Left lobe of liver (tissue), 2 donors: ENCODE data around the gene FARSB. TPM values are rescaled to one million over a fixed set of nuclear protein-coding genes. Genes with fewer than 3 reads are reported as not detected.
A peak's percentile ranks its signal among the peaks of the same experiment; 100 is the strongest.
"Not testable (repeated sequence)": the region's sequence is repeated elsewhere in the genome, so short reads cannot be mapped to it uniquely, and the experiment has no call there.

ENCODE experiments used
- ATAC-seq: fragments of 200-7000 bp; cut with Tn5 transposase; one replicate; pipeline ENCODE4 v1.9.1; 2020; ENCODE audit warnings: mild to moderate bottlenecking, moderate library complexity
- DNase-seq: peaks from one replicate; pipeline ENCODE4 v3.0.0-alpha.2; 2020; ENCODE audit warnings: low spot score
- total RNA-seq: library from RNA; stranded (reverse); gene quantifications from one replicate; pipeline ENCODE4 v1.2.1, GENCODE V29; 2021
- donor health status: DM: no; HTN: no; CAD: no; lungs with moderate emphysema.
- donor health status: DM: no; HTN: yes; CAD: no.

Gene FARSB
- total RNA-seq, result 5.6 TPM

- peak; percentile 97 for ATAC-seq
Observed at GRCh38 chr2:222655787-222656525, at the start of gene FARSB. Gene FARSB, minus strand, starts transcription at chr2:222656092. Its CDS starts 19 bp downstream, at chr2:222656073.

GRCh38 chr2:222703886-222704285 lies 48.0 kb upstream of the FARSB start:
- DNase-seq, result no peak
- no peak for ATAC-seq

More at GRCh38 chr2:222655787-222656525, at the start of gene FARSB:
- peak; percentile 95 for DNase-seq

GRCh38 chr2:222703091-222703490 lies 47.2 kb upstream of the FARSB start:
- no peak for DNase-seq
- no peak for ATAC-seq

GRCh38 chr2:222701721-222702131 lies 45.8 kb upstream of the FARSB start:
- DNase-seq, result no peak

GRCh38 chr2:222701233-222701632 lies 45.3 kb upstream of the FARSB start:
- DNase-seq (no peak), ATAC-seq (no peak)

More at GRCh38 chr2:222701721-222702131, 45.8 kb upstream of the FARSB start:
- no peak for ATAC-seq

DNA sequence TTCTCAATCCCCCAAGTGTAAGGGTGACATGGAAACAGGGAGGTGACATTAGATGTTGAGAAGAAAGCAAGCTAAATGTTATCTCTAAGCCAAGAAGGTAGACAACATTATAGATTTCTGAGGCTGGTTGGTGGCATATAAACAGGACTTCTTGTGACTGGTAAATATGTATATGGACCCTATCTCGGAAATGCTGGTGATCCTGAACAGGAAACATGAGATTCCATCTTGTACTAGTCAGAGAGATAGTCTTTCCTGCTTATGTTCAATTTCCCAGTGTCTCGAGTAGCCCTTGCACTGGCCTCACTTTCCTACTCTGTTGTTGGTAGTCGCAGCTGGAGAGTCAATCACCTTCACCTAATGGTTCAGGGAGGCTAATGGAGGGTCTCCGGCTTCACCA lies 42.4 kb upstream of the FARSB start:
- DNase-seq (no peak), ATAC-seq (no peak)

- peak; percentile 63 for ATAC-seq
- no peak for DNase-seq
Observed at GRCh38 chr2:222693837-222694236, 37.9 kb upstream of the FARSB start.

DNA sequence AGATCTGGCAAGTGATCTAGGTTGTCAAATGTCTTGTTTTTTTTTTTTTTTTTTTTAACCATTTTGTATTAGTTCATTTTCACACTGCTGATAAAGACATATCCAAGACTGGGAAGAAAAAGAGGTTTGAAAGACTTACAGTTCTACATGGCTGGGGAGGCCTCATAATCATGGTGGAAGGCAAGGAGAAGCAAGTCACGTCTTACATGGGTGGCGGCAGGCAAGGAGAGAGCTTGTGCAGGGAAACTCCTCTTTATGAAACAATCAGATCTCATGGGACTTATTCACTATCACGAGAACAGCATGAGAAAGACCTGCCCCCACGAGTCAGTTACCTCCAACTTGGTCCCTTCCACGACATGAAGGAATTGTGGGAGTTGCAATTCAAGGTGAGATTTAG lies 37.5 kb upstream of the FARSB start:
- not testable (repeated sequence) for DNase-seq, ATAC-seq

- DNase-seq (peak; percentile 66), ATAC-seq (peak; percentile 96)
Observed at GRCh38 chr2:222690564-222691200, 34.8 kb upstream of the FARSB start.

DNA sequence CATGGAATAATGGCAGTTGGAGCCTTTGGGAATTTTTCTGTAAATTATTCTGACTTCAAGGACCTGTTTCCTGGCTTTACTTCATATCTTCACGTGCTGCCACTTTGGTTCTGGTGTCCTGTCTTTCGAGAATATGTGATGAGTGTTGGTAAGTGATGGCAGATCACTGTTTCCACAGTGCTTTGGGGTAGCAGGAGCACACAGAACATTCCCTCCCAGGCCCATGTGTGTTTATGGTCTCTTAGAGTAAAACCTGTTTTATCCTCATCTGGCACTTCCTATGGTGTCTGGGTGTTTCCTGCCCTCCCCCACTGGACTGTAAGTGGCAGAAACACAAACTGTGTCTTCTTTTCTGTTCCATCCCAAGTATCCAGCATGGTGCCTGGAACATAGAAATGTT lies 33.4 kb upstream of the FARSB start:
- ATAC-seq, result no peak
- no peak for DNase-seq

GRCh38 chr2:222688917-222689316 lies 33.0 kb upstream of the FARSB start:
- ATAC-seq, result no peak
- DNase-seq, result no peak

GRCh38 chr2:222686086-222686750 lies 30.3 kb upstream of the FARSB start:
- DNase-seq (no peak), ATAC-seq (peak; percentile 27)

DNA sequence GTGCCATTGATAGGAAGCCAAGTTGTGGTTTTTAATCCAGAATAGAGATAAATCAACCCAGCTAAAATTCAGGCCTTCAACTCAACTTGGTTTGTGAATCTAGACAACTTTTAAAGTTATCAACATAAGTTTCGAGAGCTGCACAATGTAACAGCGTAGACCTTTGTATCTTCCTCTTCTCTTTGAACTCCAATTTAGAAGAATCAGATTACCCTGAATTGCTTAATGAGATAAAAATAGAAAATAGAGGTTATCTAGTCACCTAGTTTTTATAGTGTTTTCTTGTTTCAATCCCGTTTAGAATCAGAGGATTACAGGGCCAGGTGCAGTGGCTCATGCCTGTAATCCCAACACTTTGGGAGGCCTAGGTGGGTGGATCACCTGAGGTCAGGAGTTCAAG lies 27.9 kb upstream of the FARSB start:
- ATAC-seq, result peak; percentile 60
- no peak for DNase-seq

- DNase-seq, result no peak
- ATAC-seq, result no peak
Observed at GRCh38 chr2:222677981-222678380, 22.1 kb upstream of the FARSB start.

DNA sequence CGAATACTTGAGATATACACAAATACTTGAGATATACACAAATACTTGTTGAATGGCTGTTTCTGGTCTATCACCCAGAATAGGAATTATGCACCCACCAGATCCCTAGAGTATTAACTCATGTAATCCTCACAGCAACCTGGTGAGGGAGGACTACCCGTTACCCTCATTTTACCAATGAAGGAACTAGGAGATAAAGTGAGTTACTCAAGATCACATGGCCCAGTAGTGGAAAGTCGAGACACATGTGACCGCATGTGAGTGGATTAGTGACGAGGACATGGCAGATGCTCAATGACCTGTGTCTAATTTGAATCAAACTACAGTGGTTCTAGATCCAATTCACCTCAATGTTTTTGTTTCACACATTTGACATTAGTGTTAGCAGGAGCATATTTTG lies 18.0 kb upstream of the FARSB start:
- DNase-seq (no peak), ATAC-seq (no peak)

DNA sequence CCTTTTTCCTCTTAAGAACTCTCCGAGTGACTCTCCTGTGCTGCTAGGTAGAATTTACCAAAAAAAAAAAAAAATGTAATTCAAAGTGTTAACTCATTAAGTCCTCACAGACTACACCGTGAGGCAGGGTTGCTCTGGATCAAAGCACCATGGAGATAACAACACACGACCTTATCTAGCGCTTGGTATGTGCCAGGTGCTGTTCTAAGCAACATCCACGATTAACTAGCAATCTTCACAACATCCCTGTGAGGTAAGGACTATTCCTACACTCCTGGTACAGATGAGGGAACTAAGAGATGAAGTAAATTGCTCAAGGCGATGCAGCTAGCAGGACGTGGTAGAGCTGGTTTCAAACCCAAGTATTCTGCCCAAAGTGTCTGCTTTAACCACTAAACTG lies 17.4 kb upstream of the FARSB start:
- ATAC-seq (no peak), DNase-seq (no peak)

DNA sequence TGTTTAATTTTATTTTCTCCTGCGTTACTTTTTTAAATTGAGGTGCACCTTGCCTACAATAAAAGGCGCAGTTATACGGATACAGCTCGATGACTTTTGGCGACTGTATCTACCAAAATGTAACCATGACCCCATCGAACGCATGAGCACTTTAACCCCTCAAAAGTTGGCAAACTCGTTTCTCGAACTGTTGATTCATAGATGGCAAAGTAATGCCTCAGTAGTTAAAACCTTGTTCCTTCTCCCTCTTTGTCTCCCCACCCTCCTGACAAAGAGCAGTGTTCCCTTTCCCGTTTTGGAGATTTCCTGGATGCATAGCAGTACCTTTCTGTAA lies 16.1 kb upstream of the FARSB start:
- ATAC-seq, result peak; percentile 34
- no peak for DNase-seq

DNA sequence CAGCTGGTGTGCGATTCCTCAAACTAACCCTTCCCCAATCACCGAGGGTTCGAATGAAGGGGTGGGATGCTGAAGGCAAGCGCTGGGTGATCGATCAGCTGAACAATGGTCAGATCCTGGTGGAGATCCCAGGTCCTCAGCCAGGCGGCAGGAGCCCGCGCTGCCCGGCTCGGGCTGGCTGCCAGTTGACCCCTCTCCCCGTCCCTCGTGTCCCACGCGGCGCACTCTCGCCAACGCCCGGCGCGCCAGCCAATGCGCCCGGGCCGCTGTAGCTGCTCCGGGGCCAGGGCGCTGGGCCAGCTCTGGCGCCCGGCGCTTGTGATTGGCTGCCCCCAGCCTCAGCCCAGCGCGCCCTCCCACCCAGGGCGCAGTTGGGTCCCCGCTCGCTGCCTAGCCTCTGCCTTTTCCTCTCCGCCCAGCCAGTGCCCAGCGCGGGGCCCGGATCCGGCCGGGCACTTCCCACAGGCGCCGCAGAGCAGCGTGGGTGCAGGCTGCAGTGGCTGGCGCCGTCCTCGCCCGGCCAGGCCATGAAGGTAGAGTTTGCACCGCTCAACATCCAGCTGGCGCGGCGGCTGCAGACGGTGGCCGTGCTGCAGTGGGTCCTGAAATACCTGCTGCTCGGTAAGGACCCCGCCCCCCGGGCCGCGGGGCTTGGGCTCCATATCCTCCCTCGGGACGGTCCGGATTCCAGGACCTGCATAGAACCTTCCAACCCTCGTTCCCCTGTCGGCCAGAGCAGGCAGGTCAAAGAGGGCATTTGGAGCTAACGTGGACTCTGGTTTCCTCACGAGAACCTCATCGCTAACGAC lies 15.6 kb upstream of the FARSB start, which contains the start of gene MOGAT1:
Gene MOGAT1 (plus strand): TSS at position 400 of the 809 bp plus-strand sequence. CDS start 128 bp downstream, at position 528.
- ATAC-seq (peak; percentile 90), DNase-seq (peak; percentile 96)

DNA sequence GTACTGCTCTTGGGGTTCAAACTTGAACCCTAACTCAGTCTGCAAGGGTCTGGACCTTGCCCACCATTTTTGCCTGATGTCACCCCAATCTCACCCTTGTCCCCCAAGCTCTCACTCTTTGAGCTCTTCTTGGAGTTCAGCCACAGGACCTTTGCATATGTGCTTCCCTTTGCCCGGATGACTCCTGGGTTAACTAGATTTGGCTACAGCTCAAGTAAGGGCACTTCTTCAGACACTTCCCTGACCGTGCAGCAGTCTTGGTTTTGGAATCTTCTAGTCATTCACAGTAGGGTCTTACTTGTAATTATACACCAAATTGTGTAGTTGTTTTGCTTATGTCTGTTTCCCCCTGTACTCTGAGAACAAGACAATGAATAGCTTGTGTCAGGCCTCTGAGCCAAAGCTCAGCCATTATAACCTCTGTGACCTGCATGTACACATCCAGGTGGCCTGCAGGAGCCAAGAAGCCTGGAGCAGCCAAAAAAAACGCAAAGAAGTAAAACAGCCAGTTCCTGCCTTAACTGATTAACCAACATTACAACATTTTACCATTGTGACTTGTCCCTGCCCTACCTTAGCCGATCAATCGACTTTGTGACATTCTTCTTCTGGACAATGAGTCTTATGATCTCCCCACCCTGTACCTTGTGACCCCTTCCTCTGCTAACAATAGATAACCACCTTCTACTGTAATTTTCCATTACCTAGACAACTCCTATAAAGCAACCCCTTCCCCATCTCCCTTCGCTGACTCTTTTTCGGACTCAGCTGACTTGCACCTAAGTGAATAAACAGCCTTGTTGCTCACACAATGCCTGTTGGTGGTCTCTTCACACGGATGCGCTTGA lies 14.5 kb upstream of the FARSB start:
- DNase-seq (peak; percentile 73), ATAC-seq (peak; percentile 7)

DNA sequence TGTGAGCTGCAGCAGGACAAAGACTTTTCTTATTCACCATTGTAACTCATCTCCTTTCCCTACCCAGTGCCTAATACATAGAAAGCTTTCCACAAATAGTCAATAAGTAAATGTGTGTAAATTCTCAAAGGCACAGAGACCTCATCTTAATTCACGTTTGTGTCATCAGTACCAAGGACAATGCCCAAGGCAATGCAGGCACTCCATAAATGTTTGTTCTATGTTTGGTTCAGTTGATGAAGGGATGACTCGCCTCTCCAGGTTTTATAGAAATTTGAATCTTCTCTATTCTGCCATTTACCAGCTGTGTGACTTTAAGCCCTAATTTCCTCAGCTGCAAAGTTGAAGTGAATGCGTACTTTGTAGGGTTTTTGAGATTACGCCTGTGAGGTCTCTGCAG lies 13.5 kb upstream of the FARSB start:
- DNase-seq (no peak), ATAC-seq (no peak)
